ENCODE data around the gene PARD6G. TPM values are rescaled to one million over a fixed set of nuclear protein-coding genes. Genes with fewer than 3 reads are reported as not detected.

The PARD6G gene
- total RNA-seq, 6 donors from 2014 or later = 1.4 to 6.1 (median 3.5) TPM

DNA sequence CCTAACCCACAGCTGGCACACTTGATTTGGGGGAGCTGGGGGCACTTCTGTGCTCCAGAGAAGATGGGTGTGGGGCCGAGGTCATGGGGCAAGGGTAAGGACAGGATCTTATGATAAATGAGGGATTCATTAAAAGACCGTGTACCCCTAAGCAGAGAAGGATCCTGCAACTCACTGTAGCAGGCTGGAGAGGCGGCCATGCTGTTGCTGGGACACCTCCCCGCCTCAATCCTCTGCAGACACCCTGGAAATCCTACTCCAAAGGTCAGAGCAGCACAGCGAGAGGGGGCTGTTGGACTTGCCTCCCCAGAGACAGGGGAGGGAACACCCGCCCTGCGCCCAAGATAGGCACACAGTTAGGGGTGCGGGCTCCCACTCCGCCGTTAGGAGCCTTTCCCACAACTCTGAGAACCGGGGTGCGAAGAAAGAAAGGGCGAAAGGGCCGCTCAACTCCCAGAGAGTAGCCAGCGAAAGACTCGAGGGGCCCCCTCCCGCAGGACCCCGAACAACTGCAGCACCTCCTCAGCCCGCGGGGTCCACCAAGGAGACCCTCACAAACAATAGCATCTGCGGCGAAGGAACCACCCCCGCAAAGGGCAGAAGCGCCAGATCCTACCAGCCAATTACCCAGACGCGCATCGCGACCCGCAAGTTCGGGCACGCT is 1.4 kb downstream of the PARD6G start:
- H3K27ac ChIP-seq = peak overlapping the region in 1 of 4 donors; percentile 71
- DNase-seq (no peak), ATAC-seq (ENCODE audit: low FRiP score in 2 of 2) (no peak)
- peaks cover 0 to 13% (median 4%) of the 10 kb centered on the region in 4 donors for H3K27me3 ChIP-seq
- 30 to 48% methylated on average over 2 to 31 of the region's 31 CpGs for WGBS, 2 donors
- no peaks in the 10 kb centered on the region for H3K36me3 ChIP-seq
- TF ChIP-seq EP300 (IDR thresholded peaks at IDR 0.05) (no peak), POLR2AphosphoS5 (IDR thresholded peaks at IDR 0.05) (no peak), POLR2A (IDR thresholded peaks at IDR 0.05) (no peak)
- TF ChIP-seq, protein P1, sequence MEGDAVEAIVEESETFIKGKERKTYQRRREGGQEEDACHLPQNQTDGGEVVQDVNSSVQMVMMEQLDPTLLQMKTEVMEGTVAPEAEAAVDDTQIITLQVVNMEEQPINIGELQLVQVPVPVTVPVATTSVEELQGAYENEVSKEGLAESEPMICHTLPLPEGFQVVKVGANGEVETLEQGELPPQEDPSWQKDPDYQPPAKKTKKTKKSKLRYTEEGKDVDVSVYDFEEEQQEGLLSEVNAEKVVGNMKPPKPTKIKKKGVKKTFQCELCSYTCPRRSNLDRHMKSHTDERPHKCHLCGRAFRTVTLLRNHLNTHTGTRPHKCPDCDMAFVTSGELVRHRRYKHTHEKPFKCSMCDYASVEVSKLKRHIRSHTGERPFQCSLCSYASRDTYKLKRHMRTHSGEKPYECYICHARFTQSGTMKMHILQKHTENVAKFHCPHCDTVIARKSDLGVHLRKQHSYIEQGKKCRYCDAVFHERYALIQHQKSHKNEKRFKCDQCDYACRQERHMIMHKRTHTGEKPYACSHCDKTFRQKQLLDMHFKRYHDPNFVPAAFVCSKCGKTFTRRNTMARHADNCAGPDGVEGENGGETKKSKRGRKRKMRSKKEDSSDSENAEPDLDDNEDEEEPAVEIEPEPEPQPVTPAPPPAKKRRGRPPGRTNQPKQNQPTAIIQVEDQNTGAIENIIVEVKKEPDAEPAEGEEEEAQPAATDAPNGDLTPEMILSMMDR (IDR thresholded peaks at IDR 0.05) = no peak
- H3K4me1 ChIP-seq = peaks cover 9 to 18% (median 15%) of the 10 kb centered on the region in 4 donors
- peak overlapping the region; percentile 80 to 84 (median 82) for H3K4me3 ChIP-seq
- H3K9me3 ChIP-seq = no peaks in the 10 kb centered on the region

DNA sequence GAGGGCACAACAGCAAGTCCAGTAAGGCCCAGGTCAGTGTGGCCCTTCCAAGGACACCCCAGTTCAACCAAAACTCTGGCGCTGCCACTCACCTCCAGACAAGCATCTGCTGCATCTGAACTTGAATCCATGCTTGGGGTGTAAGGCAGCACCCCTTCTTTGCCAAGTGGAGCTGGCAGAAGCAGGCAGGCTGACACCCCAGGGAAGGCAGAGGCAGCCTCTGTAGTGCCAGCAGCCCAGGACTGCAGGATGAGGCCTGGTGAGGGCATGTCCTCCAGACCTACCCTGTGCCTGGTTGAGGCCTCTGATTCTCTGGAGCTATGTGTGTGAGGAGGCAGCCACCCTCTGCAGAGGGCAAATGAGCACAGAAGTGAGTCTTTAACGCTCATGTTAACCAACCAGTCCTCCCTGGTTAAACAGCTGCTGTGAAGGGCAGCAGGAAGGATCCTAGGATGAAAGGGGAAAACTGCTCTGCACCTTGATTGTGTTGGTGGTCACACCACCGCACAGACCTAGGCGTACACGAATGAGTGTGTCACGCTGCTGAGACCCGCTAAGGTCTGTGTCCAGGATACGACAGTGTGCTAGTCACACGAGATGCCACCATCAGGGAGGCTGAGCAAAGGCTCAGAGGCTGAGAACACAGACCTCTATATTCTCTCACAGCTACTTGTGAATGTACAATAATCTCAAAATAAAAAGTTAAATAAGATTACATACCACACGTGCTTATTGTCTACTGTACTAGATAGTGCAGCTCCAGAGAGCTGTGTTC is 2.2 kb downstream of the PARD6G start:
- no peak for DNase-seq
- no peak overlapping the region for H3K4me3 ChIP-seq

DNA sequence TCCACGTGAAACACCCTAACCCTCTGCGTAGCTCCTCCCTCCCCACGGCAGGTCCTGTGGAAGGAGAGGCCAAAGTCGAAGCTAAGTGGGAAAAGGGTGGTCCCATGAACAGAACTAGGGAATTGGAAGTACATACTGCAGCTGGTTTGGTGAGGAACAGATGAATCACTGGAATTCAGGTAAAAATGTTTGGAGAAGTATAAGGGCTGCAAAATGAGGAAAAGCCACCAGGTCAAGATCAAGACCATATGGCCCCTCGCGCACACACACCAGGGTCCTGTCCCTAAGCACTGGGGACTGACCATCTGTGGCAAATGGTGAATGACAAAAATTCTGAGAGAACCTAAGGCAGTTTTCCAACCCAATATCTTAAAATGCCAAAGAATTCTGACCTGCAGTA is 3.1 kb downstream of the PARD6G start:
- Histone ChIP-seq H3K9me3 (no peaks in the 10 kb centered on the region), H3K27me3 (peaks cover 0 to 13% (median 4%) of the 10 kb centered on the region in 4 donors), H3K27ac (no peak overlapping the region), H3K4me3 (no peak overlapping the region), H3K36me3 (no peaks in the 10 kb centered on the region), H3K4me1 (peaks cover 9 to 18% (median 15%) of the 10 kb centered on the region in 4 donors)
- 87 to 88% methylated on average over 6 of the region's 6 CpGs for WGBS, 2 donors
- DNase-seq (no peak), ATAC-seq (ENCODE audit: low FRiP score in 2 of 2) (no peak)
- TF ChIP-seq, protein P1 (IDR thresholded peaks at IDR 0.05) = no peak
- TF ChIP-seq POLR2A (IDR thresholded peaks at IDR 0.05) = no peak
- TF ChIP-seq POLR2AphosphoS5 (IDR thresholded peaks at IDR 0.05) = no peak

More for the DNA sequence above, 2.2 kb downstream of the PARD6G start:
- peak in 1 of 2 donors; percentile 12 for ATAC-seq (ENCODE audit: low FRiP score in 2 of 2)
- WGBS, 2 donors = 78 to 83% methylated on average over 9 to 10 of the region's 10 CpGs
- Histone ChIP-seq H3K9me3 (no peaks in the 10 kb centered on the region), H3K4me1 (peaks cover 9 to 18% (median 15%) of the 10 kb centered on the region in 4 donors), H3K36me3 (no peaks in the 10 kb centered on the region), H3K27me3 (peaks cover 0 to 13% (median 4%) of the 10 kb centered on the region in 4 donors), H3K27ac (no peak overlapping the region)
- TF ChIP-seq, protein P1 (IDR thresholded peaks at IDR 0.05) = no peak
- TF ChIP-seq EP300 (IDR thresholded peaks at IDR 0.05) = no peak
- TF ChIP-seq POLR2AphosphoS5 (IDR thresholded peaks at IDR 0.05) = no peak
- TF ChIP-seq POLR2A (IDR thresholded peaks at IDR 0.05) = no peak

DNA sequence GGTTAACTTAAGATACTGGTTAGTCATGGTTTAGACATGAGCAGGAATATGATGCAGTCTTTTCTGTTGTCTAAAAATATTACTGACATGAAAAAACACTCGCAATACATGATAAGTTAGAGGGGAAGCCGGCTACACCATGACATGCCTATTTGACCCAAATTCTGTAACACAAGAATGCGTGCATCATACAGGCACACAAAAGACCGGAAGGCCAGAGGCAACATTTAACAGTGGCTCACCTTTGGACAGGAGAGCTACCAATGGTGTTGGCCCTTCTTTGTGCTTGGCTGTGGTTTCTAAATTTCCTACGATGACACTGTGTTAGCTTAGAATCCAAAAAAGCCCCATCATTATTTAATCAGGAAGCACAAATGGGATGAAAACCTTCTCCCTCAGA is 4.1 kb downstream of the PARD6G start:
- TF ChIP-seq POLR2A (IDR thresholded peaks at IDR 0.05) (no peak), EP300 (IDR thresholded peaks at IDR 0.05) (no peak), POLR2AphosphoS5 (IDR thresholded peaks at IDR 0.05) (no peak)
- TF ChIP-seq, protein P1 (IDR thresholded peaks at IDR 0.05) = no peak
- Histone ChIP-seq H3K4me3 (no peak overlapping the region), H3K4me1 (peaks cover 9 to 18% (median 15%) of the 10 kb centered on the region in 4 donors), H3K36me3 (no peaks in the 10 kb centered on the region), H3K27me3 (peaks cover 0 to 13% (median 4%) of the 10 kb centered on the region in 4 donors), H3K9me3 (no peaks in the 10 kb centered on the region), H3K27ac (no peak overlapping the region)
- 83 to 87% methylated on average over 5 of the region's 5 CpGs for WGBS, 2 donors
- no peak for ATAC-seq (ENCODE audit: low FRiP score in 2 of 2)
- DNase-seq = no peak

All from upper lobe of left lung (tissue), 6 donors.